Measurements from ENCODE around the gene RPL29. TPM values are rescaled to one million over a fixed set of nuclear protein-coding genes. Genes with fewer than 3 reads are reported as not detected.
A peak's percentile ranks its signal among the peaks of the same experiment; 100 is the strongest.

Gene RPL29
- total and polyA plus RNA-seq, 2 of the 4 experiments (the other 2 are of a cell fraction): 2,081 to 2,126 TPM

- Histone ChIP-seq H2AK5ac (ENCODE audit: low read depth, low read length) (0 out of 2 replicates have a peak overlapping the region, but pooled peaks have one; percentile 31), H3K14ac (replicated peaks; ENCODE audit: low read depth, low read length) (no peak overlapping the region), H3K9me1 (ENCODE audit: insufficient read depth, low read length) (no peaks in the 10 kb centered on the region), H3K4ac (ENCODE audit: low read depth, low read length) (no peak overlapping the region), H4K20me1 (ENCODE audit: insufficient read depth, low read length) (no peaks in the 10 kb centered on the region), H3K27me3 (ENCODE audit: control insufficient read depth, insufficient read depth, low read length) (no peaks in the 10 kb centered on the region; the same call in 1 of the 2 replicates), H3K18ac (ENCODE audit: low read depth, low read length) (no peak overlapping the region), H3K4me2 (ENCODE audit: low read depth, low read length) (no peak overlapping the region), H3K23ac (ENCODE audit: low read depth, low read length) (no peak overlapping the region), H3K9ac (ENCODE audit: low read depth, low read length) (no peak overlapping the region), H2AK9ac (replicated peaks; ENCODE audit: low read depth, low read length, poor library complexity) (no peak overlapping the region), H3K79me1 (ENCODE audit: low read depth in 1 of 2, low read length in 2 of 2) (no peaks in the 10 kb centered on the region), H4K5ac (ENCODE audit: low read depth, low read length) (no peak overlapping the region), H3K4me1 (ENCODE audit: control insufficient read depth, insufficient read depth, low read length) (no peaks in the 10 kb centered on the region), H4K91ac (ENCODE audit: insufficient read depth, low read depth, low read length) (no peak overlapping the region), H2AFZ (replicated peaks; ENCODE audit: low read length, poor library complexity) (no peak overlapping the region), H3K9me3 (ENCODE audit: control insufficient read depth, insufficient read depth, low read length) (no peaks in the 10 kb centered on the region), H3K36me3 (ENCODE audit: control insufficient read depth, insufficient read depth, low read length) (no peaks in the 10 kb centered on the region), H2BK120ac (ENCODE audit: low read depth, low read length) (no peak overlapping the region), H2BK5ac (ENCODE audit: low read depth, low read length, poor library complexity, severe bottlenecking) (no peak overlapping the region), H3K4me3 (ENCODE audit: insufficient read depth, low read depth, low read length) (no peak overlapping the region), H2BK20ac (ENCODE audit: low read depth, low read length) (no peak overlapping the region), H3K56ac (ENCODE audit: extremely low read depth, insufficient read depth, low read length) (no peak overlapping the region), H4K8ac (ENCODE audit: low read depth in 2 of 2, low read length in 2 of 2) (no peak overlapping the region), H3K27ac (ENCODE audit: insufficient read depth, low read length) (no peak overlapping the region), H2BK15ac (ENCODE audit: low read depth, low read length) (no peak overlapping the region)
- in situ Hi-C loops (cut with MboI; ENCODE audit: low sequenced_read_pairs) (no loop called here), intact Hi-C loops (cut with micrococcal nuclease) (no loop called here), dilution Hi-C loops (cut with HindIII; ENCODE audit: low sequenced_read_pairs, unreplicated experiment) (no loop called here)
- TF ChIP-seq CEBPB (IDR thresholded peaks at IDR 0.05; ENCODE audit: low read depth, low read length) (0 out of 2 replicates have a peak, but pooled peaks have one; percentile 28), CTCF (conservative IDR thresholded peaks at IDR 0.05; ENCODE audit: low read depth, low read length) (no peak)
- POLR2A ChIA-PET (ENCODE audit: unreplicated experiment): no interaction called here
- WGBS, 2 experiments (ENCODE audit: extremely low coverage in 2 of 2, insufficient read length in 1 of 2): no CpG with 5 or more reads among the region's 4 CpGs
- DNase-seq (no peak), ATAC-seq (ENCODE audit: low read depth) (no peak)
- CTCF ChIA-PET: no interaction called here
- BruUV-seq (replicated peaks): no TSS peak
Observed at GRCh38 chr3:52037291-52037690, 41.6 kb upstream of the RPL29 start.

Measured in IMR-90 (cell line).